NK-92 (cell line): ENCODE measurements around the gene PACS2.

Experiments
- DNase-seq: peaks from one replicate; lab custom pipeline; 2025; ENCODE audit not compliant: unreplicated experiment; lab: John Stamatoyannopoulos, UW

Gene PACS2

DNA sequence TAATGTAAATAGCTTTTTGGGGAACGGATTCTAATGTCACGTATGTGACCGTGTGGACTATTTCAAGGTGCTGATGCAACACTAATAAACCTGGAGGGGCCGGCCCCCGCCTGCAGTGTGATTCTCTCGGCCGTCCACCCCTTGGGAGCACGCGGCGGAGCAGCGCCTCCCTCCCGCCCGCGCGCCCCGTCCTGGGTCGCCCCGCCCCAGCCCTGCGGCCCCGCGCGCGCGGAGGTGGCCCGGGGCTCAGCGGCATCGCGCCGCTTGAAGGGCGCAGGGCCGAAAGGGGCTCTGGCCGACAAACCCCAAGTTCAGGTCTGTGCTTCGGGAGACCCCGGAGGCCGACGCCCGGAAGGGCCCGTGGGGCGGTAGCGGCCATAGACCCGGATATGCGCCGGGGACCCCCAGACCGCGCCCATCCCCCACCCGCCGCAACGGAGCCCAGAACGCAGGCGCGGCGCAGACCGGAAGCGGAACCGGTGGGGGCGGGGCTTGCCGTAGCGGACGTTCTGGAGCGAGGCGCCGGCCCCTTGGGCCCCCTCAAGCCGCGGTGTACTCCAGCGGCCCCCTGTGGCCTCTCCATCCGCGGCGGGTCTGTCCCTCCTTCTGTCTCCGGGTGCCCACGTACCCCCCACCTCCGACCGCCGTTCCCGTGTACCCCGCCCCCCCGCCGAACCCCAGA, 83.6 kb downstream of the PACS2 start, which contains the start of gene TEX22:
Gene TEX22, plus strand, starts transcription at position 495 of the 682 bp plus-strand sequence. CDS start 803 bp downstream, outside the sequence.
- DNase-seq, result peak; percentile 38

DNA sequence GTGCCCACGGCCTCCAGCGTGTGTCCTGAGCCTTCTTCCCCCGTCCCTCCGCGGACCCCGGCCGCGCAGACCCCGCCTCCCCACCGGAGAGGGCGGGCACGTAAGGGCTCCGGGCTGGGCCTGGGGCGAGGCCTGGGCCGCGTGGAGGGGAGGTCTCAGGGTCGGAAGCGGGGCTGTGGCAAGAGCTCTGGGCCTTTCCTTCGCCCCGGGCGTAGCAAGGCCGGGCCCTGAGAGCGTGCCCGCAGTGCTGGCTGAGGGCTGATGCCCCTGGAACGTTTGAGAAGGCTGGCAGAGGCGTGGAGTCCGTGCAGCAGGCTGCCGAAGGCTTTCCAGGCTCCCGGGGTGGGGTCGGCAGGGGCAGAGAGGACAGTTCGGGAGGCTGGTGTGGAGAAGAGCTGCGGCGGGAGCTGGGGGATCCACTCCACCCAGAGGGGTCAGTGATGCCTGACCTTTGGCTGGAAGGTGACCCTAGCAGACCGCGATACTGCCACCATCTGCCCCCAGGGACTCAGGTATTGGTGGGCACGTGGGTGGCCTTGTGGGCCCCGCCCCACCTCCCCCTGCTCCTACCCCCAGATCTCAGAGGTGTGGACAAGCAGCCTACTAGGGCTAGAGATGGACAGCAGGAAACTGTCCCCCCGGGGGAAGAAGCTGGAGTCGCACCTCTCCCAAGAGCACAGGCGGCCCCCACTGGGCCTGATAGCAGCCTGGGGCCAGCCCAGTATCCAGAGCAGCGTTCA, 84.3 kb downstream of the PACS2 start:
- DNase-seq, result no peak

DNA sequence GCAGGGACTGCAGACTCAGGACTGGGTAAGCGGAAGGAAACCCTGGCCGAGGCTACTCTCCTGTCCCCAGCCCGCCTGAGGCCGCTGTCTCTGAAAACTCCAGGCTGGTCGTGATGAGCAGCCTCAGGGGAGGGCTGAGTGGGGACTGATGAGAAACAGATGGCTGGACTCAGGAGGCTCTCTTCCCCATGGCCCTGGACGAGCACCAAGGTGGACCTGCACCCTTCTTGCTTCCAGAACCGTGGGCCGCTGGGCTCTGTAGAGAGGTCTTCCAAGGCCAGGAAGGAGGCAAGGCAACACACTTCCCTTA, 84.9 kb downstream of the PACS2 start:
- DNase-seq, result no peak

DNA sequence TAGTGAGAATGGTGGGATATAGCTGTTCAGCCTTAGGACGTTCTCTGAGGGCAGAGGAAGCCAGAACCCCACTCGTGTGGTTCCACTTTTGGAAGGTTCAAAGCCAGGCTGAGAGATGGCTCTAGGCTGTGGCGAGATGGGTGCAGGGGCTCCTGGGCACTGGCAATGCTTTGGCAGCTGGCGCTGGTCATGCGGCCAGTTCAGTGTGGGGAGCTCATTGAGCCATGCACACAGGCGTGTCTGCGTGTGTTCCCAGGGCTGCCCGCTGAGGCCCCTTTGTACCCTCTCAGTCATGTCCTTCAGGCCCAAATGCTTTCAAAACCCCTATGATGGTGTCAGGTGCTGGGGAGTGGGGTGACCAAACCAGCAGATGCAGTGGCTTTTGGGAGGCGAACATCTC, 85.5 kb downstream of the PACS2 start:
- no peak for DNase-seq

DNA sequence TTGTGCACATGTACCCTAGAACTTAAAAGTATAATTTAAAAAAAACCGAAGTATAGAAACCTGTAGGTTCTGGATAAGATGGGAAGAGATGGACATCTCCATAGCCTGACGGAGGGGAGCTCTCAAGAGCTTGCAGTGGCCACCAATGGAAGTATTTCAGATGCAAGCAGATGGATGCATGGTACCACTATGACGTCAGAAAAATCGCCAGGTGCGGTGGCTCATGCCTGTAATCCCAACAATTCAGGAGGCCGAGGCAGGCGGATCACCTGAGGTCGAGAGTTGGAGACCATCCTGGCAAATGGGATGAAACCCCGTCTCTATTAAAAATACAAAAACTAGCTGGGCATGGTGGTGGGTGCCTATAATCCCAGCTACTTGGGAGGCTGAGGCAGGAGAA, 87.2 kb downstream of the PACS2 start:
- DNase-seq, result no peak

DNA sequence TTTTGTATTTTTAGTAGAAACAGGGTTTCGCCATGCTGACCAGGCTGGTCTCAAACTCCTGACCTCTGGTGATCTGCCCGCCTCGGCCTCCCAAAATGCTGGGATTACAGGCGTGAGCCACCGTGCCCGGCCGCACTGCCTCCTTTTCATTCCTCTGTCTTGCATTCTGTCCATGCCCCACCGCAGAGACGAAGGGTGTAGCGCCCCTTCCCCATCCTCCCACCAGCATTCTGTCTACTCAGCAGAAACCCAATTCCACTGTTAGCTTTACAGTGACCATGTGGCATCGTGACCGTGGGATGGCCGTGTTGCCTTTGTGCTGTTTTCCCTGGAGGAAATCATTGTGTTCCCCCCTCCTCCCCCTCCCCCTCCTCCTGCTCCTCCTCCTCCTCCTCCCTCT, 94.0 kb downstream of the PACS2 start:
- DNase-seq, result no peak

DNA sequence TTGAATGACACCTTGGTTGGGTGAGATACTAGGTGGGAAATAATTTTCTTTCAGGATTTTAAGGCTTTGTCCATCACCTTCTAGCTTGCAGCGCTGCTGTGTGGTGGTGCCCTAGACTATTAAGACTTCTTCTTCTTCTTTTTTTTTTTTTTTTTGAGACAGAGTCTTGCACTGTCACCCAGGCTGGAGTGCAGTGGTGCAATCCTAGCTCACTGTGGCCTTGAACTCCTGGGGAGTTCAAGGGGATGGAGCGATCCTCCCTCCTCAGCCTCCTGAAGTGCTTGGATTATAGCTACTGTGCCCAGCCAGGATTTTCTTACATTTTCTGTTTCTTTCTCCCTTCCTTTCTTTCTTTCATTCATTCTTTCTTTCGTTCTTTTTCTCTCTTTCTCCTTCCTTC, 94.8 kb downstream of the PACS2 start:
- no peak for DNase-seq

DNA sequence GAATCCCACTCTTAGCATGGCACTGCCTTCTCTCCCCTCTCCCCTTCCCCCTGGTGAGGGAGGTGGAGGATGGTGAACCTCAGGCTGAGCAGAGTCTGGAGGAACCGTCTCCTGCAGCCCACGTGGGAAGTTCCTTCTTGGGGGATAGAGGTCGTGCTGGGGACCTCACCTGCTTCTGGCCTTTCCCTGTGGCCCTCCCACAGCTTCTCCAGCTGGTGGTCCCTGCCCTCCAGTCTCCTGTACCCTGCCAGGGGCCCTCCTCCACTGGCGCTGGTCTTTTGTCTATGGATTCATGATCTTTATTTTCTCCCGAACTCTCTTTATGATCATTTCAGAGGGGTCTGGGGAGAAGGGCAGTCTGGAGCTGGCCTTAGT, 96.1 kb downstream of the PACS2 start:
- no peak for DNase-seq

DNA sequence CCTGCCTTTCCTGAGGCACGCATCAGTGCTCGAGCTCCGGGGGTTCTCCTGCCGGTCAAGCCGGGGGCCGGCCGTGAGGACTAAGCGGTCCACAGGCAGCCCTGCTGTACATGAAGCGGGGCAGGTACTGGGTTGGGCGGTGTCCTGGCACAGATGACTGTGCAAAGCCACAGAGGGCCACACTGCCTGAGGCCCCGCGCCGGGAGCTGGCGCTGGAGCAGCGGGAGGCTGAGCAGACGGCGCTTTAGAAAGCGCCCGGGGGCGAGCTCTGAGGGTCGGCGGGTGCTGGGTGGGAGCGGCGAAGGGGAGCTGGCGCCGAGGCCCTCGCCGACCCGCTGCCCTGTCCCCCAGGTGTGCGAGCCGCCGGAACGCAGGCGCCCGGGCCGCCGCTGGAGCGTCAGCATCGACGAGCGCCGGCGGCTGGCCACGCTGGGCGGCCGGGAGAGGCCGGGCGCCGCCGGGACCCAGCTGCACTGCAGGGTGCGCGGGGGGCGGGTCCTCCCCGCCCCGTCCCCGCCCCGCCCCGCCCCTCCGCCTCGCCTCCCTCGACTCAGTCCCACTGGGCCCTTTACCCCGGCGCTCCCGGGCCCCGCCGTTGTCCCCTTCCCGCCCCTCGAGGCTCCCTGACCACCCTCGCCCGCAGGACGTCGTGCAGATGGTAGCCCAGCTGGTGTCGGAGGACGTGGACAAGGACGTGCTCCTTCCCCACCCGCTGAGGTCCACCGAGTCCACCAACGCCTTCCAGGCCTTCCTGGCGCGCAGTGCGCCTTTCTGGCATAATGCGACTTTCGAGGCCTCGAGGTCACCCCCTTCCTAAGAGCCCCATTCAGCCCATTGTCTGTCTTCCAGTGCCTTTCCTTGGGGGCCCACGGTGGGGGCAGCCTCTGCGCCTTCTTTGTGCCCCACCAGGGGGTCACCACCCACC, 96.7 kb downstream of the PACS2 start:
- no peak for DNase-seq

DNA sequence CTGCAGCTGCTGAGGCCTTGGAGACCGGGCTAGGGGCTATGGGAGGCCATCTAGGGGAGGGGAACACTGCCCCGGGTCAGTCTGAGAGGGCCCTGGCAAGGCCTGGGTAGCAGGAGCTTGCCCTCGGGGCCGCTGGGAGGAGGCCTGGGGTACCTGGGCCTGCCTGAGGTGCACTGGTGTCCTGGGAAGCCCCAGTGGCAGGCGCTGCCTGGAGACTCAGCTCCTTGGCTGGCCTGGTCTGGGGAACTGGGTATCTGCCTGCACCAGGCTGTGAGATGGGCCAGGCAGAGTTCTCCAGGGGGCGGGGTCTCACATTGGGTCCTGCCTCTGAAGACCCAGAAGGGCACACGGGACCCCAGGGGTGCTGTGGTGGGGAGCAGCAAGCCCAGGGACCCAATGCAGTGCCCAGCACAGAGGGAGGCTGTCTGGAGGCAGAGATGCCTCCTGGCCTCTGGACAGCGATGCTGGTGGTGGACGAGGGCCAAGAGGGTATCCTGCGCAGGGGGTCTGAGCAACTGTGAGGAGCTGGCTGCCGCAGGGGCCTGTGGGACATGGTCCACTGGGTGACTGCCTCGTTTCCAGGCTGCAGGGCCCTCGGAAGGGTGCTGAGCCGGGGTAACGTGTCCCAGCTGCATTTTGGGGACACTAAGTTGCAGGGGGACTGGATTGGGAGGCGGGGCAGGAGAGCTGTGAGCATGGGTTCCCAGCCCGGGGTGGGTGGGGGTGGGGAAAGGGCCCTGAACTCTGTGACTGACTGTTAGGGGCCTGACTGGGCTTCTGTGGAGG, 97.6 kb downstream of the PACS2 start:
- no peak for DNase-seq

DNA sequence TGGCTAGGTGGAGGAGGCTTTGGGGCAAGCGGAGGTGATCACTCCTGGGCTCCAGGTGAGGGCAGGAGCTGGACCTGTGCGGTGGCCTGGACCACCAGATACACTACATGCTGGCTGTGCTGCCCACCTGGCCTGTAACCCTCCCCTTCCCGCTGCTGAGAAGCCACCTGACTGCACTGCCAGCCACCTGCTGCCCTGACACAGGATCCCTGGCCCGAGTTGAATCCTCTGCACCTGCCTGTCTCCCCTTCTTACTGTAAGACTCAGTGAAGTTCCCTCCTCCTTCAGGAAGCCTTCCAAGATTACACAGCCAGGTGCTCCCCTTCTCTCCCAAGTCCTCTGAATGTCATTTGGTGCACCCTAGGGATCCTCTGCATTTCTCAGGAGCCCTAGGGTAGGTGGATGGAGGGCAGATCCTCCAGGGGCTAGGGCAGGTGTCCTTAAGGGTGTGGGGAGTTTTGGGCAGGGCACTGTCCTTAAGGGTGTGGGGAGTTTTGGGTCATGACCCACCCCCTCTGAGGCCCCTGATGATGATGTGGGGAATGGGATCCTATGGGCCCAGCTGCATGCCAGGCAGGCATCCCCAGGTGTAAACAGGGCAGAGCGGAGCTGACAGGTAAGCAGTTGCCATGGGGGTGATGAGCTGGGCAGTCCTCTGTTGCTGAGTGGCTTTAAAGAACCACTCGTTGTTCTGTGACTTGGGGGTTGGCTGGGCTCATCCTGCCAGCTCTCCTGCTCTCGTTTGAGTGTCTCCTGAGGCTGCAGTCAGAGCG, 98.4 kb downstream of the PACS2 start:
- DNase-seq, result no peak

DNA sequence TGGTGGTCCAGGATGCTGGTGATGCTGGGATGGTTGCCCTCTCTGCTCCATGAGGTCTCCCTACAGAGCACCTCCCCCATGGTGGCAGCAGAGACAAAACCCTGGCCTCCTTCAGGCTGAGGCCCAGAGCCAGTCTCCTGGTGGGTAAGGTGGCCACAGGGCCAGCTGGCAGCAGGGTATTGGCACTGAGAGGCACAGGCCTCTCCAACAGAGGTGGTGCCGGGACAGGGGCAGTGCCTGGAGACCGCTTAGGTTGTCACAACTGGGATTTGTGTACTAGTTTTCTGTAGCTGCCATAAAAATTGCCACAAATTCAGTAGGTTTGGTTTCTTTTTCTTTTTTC, 99.0 kb downstream of the PACS2 start:
- DNase-seq, result no peak

DNA sequence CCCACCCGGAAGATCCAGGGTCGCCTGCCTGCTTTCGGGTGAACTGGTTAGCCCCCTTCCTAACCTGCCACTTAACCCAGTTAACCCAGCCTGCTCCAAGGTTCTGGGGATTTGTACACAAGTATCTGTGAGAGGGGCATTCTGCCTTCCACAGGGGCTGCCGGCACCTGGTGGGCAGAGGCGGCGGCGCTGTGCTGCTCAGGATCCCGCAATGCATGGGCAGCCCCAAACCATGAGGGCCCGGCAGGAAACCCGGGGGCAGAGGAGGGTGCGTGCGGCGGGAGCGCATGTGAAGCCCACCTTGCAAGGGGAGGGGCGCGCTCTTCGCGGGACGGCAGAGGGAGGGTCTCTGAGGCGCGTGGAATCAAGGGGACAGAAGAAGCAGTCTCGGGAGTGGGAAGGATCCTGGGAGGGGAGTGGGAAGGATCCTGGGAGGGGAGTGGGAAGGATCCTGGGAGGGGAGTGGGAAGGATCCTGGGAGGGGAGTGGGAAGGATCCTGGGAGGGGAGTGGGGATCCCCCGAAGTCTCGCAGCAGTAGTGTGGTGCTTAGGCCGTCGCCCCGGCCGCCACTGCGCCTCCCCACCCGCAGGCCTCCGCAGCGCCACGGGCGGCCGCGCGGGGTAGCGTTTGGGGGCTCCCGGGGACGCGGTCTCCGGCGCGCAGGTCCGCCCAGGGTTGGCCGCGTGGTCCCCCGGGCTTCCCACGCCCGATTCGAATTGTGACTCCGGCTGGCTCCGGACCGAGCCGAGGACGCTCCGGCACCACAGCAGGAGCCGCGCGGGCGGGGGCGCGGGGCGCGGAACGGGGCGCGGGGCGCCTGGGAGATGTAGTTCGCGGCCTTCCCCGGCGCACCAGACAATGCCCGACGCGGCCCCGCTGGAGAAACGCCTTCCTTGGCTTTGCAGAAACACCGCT, 100.2 kb downstream of the PACS2 start:
- no peak for DNase-seq

DNA sequence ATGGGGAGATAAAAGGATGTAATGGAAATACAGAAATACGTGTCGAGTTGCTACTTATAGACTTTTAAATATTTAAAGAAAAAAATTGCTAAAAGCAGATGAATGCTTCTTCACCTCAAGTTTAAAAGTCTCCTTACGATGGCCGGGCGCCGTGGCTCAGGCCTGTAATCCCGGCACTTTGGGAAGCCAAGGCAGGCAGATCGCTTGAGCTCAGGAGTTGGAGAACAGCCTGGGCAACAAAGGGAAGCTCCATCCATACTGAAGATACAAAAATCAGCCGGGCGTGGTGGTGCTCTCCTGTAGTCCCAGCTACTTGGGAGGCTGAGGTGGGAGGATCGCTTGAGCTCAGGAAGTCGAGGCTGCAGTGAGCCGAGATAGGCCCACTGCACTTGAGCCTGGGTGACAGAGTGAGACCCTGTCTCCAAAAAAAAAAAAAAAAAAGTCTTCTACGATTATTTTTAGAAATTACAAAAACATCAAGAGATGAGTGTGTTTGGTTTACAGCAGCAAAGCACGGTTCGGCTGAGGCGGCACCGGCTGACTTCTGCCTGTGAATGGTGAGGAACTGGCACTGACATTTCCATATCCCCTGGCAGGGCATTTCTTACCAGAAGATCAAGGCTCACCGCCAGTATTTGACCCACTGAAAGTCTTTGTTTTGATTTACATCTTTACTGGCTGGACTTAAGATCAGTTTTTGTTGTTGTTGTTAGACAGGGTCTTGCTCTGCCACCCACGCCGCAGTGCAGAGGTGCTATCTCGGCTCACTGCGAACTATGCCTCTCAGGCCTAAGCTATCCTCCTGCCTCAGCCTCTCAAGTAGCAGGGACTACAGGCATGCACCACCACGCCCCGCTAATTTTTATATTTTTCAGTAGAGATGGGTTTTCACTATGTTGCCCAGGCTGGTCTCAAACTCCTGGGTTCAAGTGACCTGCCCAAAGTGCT, 101.2 kb downstream of the PACS2 start:
- no peak for DNase-seq

DNA sequence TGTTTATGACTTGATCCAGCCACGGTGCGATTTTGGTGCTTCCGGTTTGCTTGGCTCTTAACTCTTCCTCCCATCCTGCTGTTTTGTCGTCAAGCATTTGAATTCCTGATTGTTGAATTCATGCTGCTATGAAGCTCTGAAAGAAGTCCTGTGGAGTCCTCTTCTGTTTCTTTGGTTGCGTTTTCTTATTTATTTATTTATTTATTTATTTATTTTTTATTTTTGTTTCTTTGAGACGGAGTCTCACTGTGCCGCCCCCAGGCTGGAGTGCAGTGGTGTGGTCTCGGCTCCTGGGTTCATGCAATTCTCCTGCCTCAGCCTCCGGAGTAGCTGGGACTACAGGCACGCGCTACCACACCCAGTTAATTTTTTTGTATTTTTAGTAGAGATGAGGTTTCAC, 102.1 kb downstream of the PACS2 start:
- DNase-seq, result no peak

DNA sequence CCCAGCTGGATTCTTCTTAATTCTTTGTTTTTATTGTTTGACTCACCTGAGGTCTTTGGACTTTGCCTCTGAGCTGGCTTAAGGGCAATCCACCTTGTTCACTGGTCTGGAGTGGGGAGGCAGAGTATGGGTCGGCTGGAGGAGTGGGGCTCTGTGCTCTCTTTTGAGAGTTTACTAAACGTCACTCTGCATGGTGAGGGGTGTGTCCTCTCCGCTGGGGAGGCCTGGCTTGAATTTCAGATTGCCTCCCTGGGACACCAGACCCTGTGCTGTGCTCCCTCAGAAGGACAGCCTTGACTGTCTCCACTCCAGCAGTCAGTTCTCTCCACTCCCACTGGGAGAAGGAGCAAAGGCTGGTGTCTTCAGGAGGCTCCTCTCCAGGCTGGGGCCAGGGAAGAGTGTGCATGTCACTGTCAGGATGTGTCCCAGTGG, 103.2 kb downstream of the PACS2 start:
- no peak for DNase-seq

DNA sequence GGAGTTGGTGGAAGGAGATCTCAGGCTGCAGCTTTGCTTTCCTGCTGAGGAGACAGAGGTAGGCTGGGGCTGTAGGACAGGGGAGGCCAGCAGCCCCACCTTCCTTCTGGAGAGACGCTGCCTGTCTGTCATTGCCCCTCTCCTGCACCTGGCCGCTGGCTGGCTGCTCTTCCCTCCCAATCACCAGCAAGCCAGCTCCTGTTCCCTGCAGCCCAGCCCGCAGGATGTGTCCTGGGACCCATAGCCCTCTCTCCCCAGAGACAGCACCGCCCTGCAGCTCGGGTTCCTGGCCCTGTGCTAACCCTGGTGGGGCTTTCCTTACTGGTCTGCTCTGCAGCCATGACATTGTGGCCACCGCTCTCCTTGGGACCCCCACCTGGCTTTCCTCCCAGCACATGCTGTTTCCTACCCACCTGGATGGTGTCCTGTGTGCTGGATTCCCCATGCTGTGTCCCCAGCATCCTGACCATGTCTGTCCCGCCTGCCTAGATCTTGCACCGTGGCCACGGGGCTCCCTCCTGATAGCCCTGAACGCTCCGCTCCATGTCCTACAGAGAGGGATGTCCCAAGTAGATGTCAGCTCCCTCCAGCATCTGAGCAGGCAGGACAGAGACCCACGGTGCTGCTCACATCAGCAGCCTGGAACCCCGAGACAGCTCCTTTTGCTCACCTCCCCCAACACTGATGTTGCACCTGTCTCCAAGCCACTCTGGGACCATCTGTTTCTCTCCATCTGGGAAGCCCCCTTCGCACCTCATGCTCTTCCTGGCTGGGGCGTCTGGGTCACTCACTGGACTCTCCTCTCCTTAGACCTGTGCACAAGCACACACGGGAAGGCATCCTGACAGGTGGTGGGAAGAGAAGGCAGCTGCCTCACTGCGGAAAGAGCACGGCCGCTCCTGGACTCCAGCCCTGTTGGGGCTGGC, 104.0 kb downstream of the PACS2 start:
- no peak for DNase-seq
